HG03097 (cell line): ENCODE results near the gene DNASE1.

Experiments used
- ATAC-seq: cut with Tn5 transposase; IDR thresholded peaks from one replicate; pipeline ENCODE4 v1.9.1; 2021; ENCODE audit not compliant: unreplicated experiment, low FRiP score

Gene DNASE1

GRCh38 chr16:3661922-3662321, 7.4 kb downstream of the DNASE1 start:
- ATAC-seq = no peak

- no peak for ATAC-seq
Measured at GRCh38 chr16:3662601-3663000, 8.1 kb downstream of the DNASE1 start.

- ATAC-seq = no peak
Measured at GRCh38 chr16:3664187-3664896, 9.9 kb downstream of the DNASE1 start.

- no peak for ATAC-seq
Measured at GRCh38 chr16:3665508-3665907, 11.0 kb downstream of the DNASE1 start.

GRCh38 chr16:3668626-3669025, 14.1 kb downstream of the DNASE1 start:
- ATAC-seq = no peak

- no peak for ATAC-seq
Measured at GRCh38 chr16:3669082-3669481, 14.6 kb downstream of the DNASE1 start.

- ATAC-seq = no peak
Measured at GRCh38 chr16:3670711-3671110, 16.2 kb downstream of the DNASE1 start.

GRCh38 chr16:3671424-3671823, 16.9 kb downstream of the DNASE1 start:
- ATAC-seq = no peak

- no peak for ATAC-seq
Measured at GRCh38 chr16:3672571-3673041, 18.1 kb downstream of the DNASE1 start.

- no peak for ATAC-seq
Measured at GRCh38 chr16:3673201-3673600, 18.7 kb downstream of the DNASE1 start.

- ATAC-seq = no peak
Measured at GRCh38 chr16:3673676-3674377, 19.3 kb downstream of the DNASE1 start.

- ATAC-seq = no peak
Measured at GRCh38 chr16:3674513-3675295, 20.2 kb downstream of the DNASE1 start.

GRCh38 chr16:3675601-3676130, 21.2 kb downstream of the DNASE1 start:
- ATAC-seq = no peak

GRCh38 chr16:3677994-3678393, 23.5 kb downstream of the DNASE1 start:
- ATAC-seq = no peak

GRCh38 chr16:3681206-3681605, 26.7 kb downstream of the DNASE1 start:
- no peak for ATAC-seq

GRCh38 chr16:3687021-3687420, 32.5 kb downstream of the DNASE1 start:
- no peak for ATAC-seq

GRCh38 chr16:3687792-3688191, 33.3 kb downstream of the DNASE1 start:
- ATAC-seq = no peak

GRCh38 chr16:3689731-3690130, 35.2 kb downstream of the DNASE1 start:
- ATAC-seq = no peak

GRCh38 chr16:3690470-3690928, 36.0 kb downstream of the DNASE1 start:
- ATAC-seq = no peak

GRCh38 chr16:3690980-3691720, 36.7 kb downstream of the DNASE1 start:
- ATAC-seq = no peak
